H54 (cell line): ENCODE results near the gene CPA1.

Experiments used
- DNase-seq: peaks from one replicate; pipeline ENCODE4 v3.0.0; 2011; ENCODE audit warnings: low spot score, mixed read lengths; ENCODE audit not compliant: insufficient read length
- FAIRE-seq: peaks from 3 replicates; lab custom pipeline; 2011; peaks lifted over from hg19 to GRCh38; lab: Jason Lieb, UNC
- POLR2A ChIP-seq: IDR thresholded peaks from 2 replicates; pipeline ENCODE4 v1.6.1; 2011; ENCODE audit warnings: low read depth, mild to moderate bottlenecking, low read length

Gene CPA1

GRCh38 chr7:130401101-130401500 is 20.8 kb downstream of the CPA1 start:
- DNase-seq, result no peak
- no peak for TF ChIP-seq POLR2A
- no peak for FAIRE-seq

GRCh38 chr7:130401578-130401977 is 21.3 kb downstream of the CPA1 start:
- no peak for FAIRE-seq
- no peak for DNase-seq
- TF ChIP-seq POLR2A, result no peak

- FAIRE-seq, result no peak
Observed at GRCh38 chr7:130405003-130405402, 24.7 kb downstream of the CPA1 start.

DNA sequence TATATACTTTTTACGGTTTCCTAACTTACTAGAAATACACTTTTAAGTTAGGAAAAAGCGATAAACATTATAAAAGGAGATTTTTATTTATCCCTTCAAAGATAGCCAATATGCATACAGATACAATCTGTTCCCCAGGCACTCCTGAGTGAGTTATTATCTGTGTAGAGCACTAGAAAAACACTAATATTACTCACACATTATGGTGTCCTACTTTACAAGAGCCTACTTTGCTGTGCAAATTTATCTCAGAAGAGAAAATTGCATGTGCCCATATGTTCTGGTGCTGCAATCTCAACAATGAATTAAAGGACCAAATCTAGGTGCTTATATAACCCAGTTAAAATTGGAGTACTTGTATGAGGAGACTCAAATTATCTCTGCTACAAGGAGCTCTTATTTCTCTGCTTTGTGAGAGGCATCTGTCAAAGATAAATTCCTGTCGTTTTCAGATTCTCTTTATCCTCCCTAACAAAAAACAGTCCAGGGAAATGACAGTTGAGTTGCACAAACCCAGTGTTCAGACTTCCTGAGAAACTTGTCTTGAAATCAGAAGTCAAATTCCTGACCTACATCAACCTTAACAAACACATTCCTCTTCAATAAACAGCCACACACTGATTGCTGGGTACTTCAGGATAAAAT is 28.9 kb downstream of the CPA1 start:
- FAIRE-seq (peak; percentile 91), DNase-seq (no peak)
- TF ChIP-seq POLR2A, result no peak

More at GRCh38 chr7:130405003-130405402, 24.7 kb downstream of the CPA1 start:
- DNase-seq, result no peak
- no peak for TF ChIP-seq POLR2A

DNA sequence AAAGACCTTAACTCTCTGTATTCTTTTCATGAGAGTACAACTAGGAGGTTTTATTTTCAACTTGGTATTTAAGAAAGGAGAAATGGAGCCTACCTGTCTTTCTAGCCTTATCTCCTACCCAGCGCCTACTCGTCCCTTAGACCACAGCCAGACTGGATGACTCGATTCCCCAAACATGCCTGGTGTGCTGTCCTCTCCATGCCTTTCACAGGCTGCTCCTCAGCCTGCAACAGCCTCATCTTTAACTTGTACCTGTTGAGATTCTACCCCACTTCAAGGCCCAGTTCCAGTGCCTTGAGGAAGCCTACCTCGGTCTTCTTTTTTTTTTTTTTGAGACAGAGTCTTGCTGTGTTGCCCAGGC is 29.4 kb downstream of the CPA1 start:
- DNase-seq (no peak), FAIRE-seq (no peak)
- no peak for TF ChIP-seq POLR2A

- no peak for DNase-seq
- peak; percentile 33 for FAIRE-seq
Observed at GRCh38 chr7:130410868-130411541, 30.7 kb downstream of the CPA1 start.

GRCh38 chr7:130413201-130413600 is 32.9 kb downstream of the CPA1 start:
- FAIRE-seq, result no peak
- DNase-seq, result no peak
- no peak for TF ChIP-seq POLR2A

More at GRCh38 chr7:130410868-130411541, 30.7 kb downstream of the CPA1 start:
- no peak for TF ChIP-seq POLR2A

- FAIRE-seq, result no peak
- no peak for TF ChIP-seq POLR2A
- DNase-seq, result no peak
Observed at GRCh38 chr7:130415006-130415405, 34.7 kb downstream of the CPA1 start.

- TF ChIP-seq POLR2A, result no peak
- no peak for DNase-seq
- no peak for FAIRE-seq
Observed at GRCh38 chr7:130417213-130417612, 36.9 kb downstream of the CPA1 start.

GRCh38 chr7:130418306-130418705 is 38.0 kb downstream of the CPA1 start:
- TF ChIP-seq POLR2A, result no peak
- DNase-seq (no peak), FAIRE-seq (no peak)

DNA sequence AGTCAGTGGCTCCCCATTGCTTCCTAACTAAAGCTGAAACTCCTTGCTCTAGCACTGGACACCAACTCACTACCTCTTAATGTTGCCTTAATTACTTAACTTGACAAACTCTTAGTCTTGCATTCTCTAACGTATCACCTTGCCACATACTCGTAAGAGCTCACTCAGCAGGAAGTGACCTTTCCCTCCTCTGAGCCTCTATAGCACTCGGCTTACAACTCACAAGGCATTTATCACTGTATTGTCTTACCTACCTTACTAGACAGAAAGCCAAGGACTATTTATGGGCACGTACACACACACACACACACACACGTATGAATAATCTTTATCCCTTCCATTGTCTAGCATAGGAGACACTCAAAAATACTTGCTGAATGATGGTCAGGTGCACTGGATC is 39.4 kb downstream of the CPA1 start:
- DNase-seq (no peak), FAIRE-seq (no peak)
- TF ChIP-seq POLR2A, result no peak

GRCh38 chr7:130420943-130421578 is 40.8 kb downstream of the CPA1 start:
- no peak for DNase-seq
- FAIRE-seq, result no peak
- no peak for TF ChIP-seq POLR2A

- FAIRE-seq (no peak), DNase-seq (no peak)
- TF ChIP-seq POLR2A, result no peak
Observed at GRCh38 chr7:130421684-130422083, 41.4 kb downstream of the CPA1 start.

- TF ChIP-seq POLR2A, result no peak
- DNase-seq, result no peak
- FAIRE-seq, result no peak
Observed at GRCh38 chr7:130423501-130424037, 43.3 kb downstream of the CPA1 start.

DNA sequence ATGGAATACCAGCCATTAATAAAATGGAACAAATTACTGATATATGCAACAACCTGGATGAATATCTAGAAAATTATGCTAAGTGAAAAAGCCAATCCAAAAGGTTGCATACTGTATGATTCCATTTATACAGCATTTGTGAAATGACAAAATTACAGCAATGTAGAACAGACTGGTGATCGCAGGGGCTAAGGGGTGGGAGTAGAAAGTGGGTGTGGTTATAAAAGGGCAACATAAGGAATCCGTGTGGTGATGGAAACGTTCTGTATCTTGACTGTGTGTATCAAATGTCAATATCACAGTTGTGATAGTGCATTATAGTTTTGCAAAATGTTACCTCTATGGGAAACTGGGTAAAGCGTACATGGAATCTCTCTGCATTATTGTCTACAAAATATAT is 45.5 kb downstream of the CPA1 start:
- DNase-seq (no peak), FAIRE-seq (no peak)
- TF ChIP-seq POLR2A, result no peak
